Measurements from ENCODE around the gene UBD.

Gene UBD

GRCh38 chr6:29558439-29559079 is 973 bp downstream of the UBD start:
- DNase-seq = no peak

GRCh38 chr6:29557320-29557719 is 2.2 kb downstream of the UBD start:
- no peak for DNase-seq

- no peak for DNase-seq
These were observed 4.8 kb downstream of the UBD start for GRCh38 chr6:29554764-29555163.

- DNase-seq = no peak
These were observed 6.1 kb downstream of the UBD start for GRCh38 chr6:29553268-29554057.

- DNase-seq = peak; percentile 22
These were observed 7.0 kb downstream of the UBD start for GRCh38 chr6:29552512-29553051.

GRCh38 chr6:29547573-29547972 is 12.0 kb downstream of the UBD start:
- DNase-seq = no peak

- no peak for DNase-seq
These were observed 21.7 kb downstream of the UBD start for GRCh38 chr6:29537714-29538403.

- no peak for DNase-seq
These were observed 27.1 kb downstream of the UBD start for GRCh38 chr6:29532320-29532951.

- DNase-seq = no peak
These were observed 27.9 kb downstream of the UBD start for GRCh38 chr6:29531668-29532067.

GRCh38 chr6:29530671-29531310 is 28.7 kb downstream of the UBD start:
- no peak for DNase-seq

- DNase-seq = no peak
These were observed 29.6 kb downstream of the UBD start for GRCh38 chr6:29529956-29530355.

- no peak for DNase-seq
These were observed 30.5 kb downstream of the UBD start for GRCh38 chr6:29528988-29529560.

GRCh38 chr6:29528300-29528931 is 31.1 kb downstream of the UBD start:
- no peak for DNase-seq

GRCh38 chr6:29527564-29527963 is 32.0 kb downstream of the UBD start:
- DNase-seq = no peak

GRCh38 chr6:29527126-29527525 is 32.4 kb downstream of the UBD start:
- no peak for DNase-seq

- DNase-seq = no peak
These were observed 34.3 kb downstream of the UBD start for GRCh38 chr6:29525311-29525639.

- no peak for DNase-seq
These were observed 34.9 kb downstream of the UBD start for GRCh38 chr6:29524444-29525310.

GRCh38 chr6:29524044-29524443 is 35.5 kb downstream of the UBD start:
- no peak for DNase-seq

GRCh38 chr6:29522227-29522626 is 37.3 kb downstream of the UBD start:
- DNase-seq = no peak

- no peak for DNase-seq
These were observed 38.4 kb downstream of the UBD start for GRCh38 chr6:29521006-29521680.

Data from DMS153 (cell line).